ENCODE measurements around the gene DISP2.
A peak's percentile ranks its signal among the peaks of the same experiment; 100 is the strongest.

DISP2 gene

GRCh38 chr15:40357723-40358470 lies at the start of gene DISP2:
TSS of gene DISP2 (plus strand) at chr15:40358219. CDS start at chr15:40358322, 103 bp downstream.
- DNase-seq (ENCODE audit: low spot score) = peak; percentile 89

- DNase-seq (ENCODE audit: low spot score) = no peak
Observed at GRCh38 chr15:40309344-40309862, 48.6 kb upstream of the DISP2 start.

- no peak for DNase-seq (ENCODE audit: low spot score)
Observed at GRCh38 chr15:40310001-40310959, 47.7 kb upstream of the DISP2 start.

GRCh38 chr15:40310993-40311392 lies 47.0 kb upstream of the DISP2 start:
- no peak for DNase-seq (ENCODE audit: low spot score)

GRCh38 chr15:40312370-40313158 lies 45.5 kb upstream of the DISP2 start:
- no peak for DNase-seq (ENCODE audit: low spot score)

GRCh38 chr15:40313531-40314398 lies 44.3 kb upstream of the DISP2 start:
- DNase-seq (ENCODE audit: low spot score) = no peak

GRCh38 chr15:40314723-40315276 lies 43.2 kb upstream of the DISP2 start:
- DNase-seq (ENCODE audit: low spot score) = peak; percentile 29

- no peak for DNase-seq (ENCODE audit: low spot score)
Observed at GRCh38 chr15:40316931-40317330, 41.1 kb upstream of the DISP2 start.

- DNase-seq (ENCODE audit: low spot score) = no peak
Observed at GRCh38 chr15:40317580-40317979, 40.4 kb upstream of the DISP2 start.

GRCh38 chr15:40320409-40320808 lies 37.6 kb upstream of the DISP2 start:
- DNase-seq (ENCODE audit: low spot score) = no peak

- peak; percentile 82 for DNase-seq (ENCODE audit: low spot score)
Observed at GRCh38 chr15:40320931-40321371, 37.1 kb upstream of the DISP2 start.

- DNase-seq (ENCODE audit: low spot score) = no peak
Observed at GRCh38 chr15:40322531-40323238, 35.3 kb upstream of the DISP2 start.

- DNase-seq (ENCODE audit: low spot score) = peak; percentile 92
Observed at GRCh38 chr15:40323239-40323952, 34.6 kb upstream of the DISP2 start, which contains the start of gene INAFM2. TSS of gene INAFM2 (plus strand) at chr15:40323692. CDS start at chr15:40324056, 364 bp downstream.

- DNase-seq (ENCODE audit: low spot score) = peak; percentile 21
Observed at GRCh38 chr15:40323953-40324937, 33.8 kb upstream of the DISP2 start.

GRCh38 chr15:40325188-40325587 lies 32.8 kb upstream of the DISP2 start:
- DNase-seq (ENCODE audit: low spot score) = no peak

- DNase-seq (ENCODE audit: low spot score) = no peak
Observed at GRCh38 chr15:40325700-40326099, 32.3 kb upstream of the DISP2 start.

- no peak for DNase-seq (ENCODE audit: low spot score)
Observed at GRCh38 chr15:40327457-40327856, 30.6 kb upstream of the DISP2 start.

- DNase-seq (ENCODE audit: low spot score) = no peak
Observed at GRCh38 chr15:40328176-40328575, 29.8 kb upstream of the DISP2 start.
